HG02938 (cell line): Measurements from ENCODE around the gene CDK5RAP2.

Experiments
- ATAC-seq: cut with Tn5 transposase; IDR thresholded peaks from one replicate; pipeline ENCODE4 v1.9.1; 2021; ENCODE audit warnings: mild to moderate bottlenecking, moderate library complexity; ENCODE audit not compliant: unreplicated experiment

Gene CDK5RAP2

GRCh38 chr9:120388003-120388855, 191.7 kb downstream of the CDK5RAP2 start:
- ATAC-seq = no peak

- ATAC-seq = no peak
Observed at GRCh38 chr9:120387257-120388002, 192.5 kb downstream of the CDK5RAP2 start.

DNA sequence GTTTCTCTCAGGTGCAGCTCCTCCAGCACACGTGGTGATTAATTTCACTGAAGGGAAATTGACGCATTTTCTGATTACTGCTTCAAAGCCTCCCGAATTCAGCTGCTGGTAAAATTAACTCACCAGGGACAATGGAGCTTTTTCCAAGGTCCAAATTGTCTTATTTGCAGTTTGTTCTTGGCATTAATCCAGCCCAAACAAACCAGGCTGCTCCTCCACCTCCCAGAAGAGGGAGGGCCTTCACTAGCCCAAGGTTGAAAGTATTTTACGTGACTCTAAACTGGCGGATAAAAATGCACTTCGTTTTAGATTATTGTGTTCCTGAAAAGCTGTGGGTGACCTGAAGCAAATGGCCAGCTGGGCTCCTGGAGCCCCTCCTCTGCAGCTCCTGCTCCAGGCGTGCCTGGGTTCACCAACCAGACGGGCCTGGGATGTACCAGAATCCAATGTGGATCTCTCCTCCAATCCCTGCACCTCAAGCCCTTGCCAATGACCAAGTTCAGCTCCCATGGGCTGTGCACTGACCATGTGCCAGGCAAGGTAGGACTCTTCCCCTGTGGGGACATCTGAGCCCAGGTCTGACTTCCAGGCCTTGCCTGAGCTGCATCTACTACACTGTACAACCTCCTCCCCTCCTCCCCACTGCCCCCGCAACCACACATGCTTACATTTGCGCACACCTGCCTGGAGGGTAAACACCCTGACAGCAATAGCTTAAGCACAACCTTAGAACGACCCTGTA, 193.4 kb downstream of the CDK5RAP2 start:
- no peak for ATAC-seq

DNA sequence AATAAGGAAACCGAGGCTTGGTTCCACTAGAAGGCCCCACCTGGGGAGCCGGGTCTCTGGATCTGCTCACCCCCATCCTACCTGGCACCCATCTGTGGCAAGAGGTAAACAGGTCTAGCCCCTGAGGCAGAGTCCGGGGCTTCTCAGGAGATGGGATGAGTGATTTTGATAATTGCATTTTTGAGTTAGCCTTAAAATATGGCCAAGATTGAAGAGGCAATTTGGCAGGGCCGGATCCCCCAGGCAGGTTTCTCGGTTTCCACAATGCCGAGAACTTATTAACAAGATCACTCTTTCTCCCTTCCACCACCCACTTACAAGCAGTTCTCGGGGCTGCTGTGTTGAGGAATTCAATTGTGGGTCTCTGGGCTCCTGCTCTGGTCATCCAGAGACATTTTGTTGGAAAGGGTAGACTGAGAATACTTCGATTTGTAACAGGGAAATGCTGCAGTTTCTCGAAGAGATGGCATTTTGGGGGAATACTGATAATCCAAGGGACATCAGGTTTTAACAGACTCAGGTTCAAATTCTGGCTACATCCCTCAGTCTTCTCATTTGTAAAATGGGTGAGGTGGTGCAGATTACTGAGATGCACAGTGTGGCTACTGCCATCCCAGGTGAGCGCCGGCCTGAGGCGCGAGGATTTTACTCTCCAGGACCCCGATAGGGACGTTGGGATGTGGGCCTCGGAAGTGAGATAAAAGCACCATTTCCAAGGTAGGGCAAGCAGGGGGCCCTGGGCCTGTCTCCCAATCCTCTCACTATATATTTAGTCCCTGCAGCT, 194.2 kb downstream of the CDK5RAP2 start:
- ATAC-seq = no peak

DNA sequence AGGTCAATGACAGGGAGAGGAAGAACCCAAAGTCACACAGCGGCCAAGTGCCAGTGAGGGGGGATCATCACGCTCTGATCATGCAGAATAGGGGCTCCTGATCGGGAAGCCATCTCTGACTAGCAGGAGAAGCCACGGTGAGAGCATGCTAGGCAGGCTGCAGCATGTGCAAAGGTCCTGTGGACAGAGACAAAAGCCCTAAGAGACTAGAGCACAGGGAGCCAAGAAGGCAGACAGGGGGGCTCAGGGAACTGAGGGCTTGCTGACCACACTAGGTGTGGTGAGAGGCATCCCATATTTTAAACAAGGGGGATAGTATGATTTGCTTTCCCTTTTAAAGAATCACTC, 195.1 kb downstream of the CDK5RAP2 start:
- ATAC-seq = no peak

- ATAC-seq = no peak
Observed at GRCh38 chr9:120383999-120384924, 195.7 kb downstream of the CDK5RAP2 start.

DNA sequence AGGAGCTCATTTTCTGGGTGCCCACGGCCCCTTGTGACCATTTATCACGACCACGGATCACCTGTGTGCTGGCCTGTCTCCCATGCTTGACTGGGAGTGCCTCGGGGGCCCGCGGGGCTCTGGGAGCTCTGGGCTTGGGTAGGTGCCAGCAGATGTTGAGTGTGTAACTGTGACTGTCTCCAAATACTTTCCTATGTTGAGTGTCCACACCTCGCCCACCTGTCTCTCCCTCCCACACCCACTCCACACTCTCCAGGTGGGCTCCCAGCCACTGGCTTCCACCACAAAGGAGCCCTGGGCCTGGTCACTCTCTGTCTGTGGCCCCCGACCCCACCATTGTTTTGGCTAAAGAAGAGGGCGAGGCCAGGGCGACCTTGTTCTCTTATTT, 196.4 kb downstream of the CDK5RAP2 start:
- no peak for ATAC-seq

DNA sequence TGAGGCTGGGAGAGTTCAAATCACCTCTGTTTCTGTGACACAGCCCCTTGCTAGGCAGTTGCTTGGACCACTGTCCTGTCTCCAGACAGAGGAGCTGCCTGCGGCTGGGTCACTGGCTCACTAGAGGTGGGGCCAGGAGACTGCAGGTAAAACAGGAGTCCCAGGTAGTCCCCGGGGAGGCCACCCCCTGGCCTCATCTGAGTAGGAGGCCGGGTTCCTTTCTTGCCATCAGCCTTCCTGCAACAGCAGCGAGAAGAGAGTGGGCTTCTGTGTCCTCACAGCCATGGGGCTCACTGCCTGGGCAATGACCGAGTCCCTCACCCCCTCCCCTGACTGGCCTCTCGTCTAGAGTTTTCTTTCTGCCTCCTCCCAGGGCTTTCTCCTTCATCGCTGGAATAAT, 197.5 kb downstream of the CDK5RAP2 start:
- no peak for ATAC-seq

DNA sequence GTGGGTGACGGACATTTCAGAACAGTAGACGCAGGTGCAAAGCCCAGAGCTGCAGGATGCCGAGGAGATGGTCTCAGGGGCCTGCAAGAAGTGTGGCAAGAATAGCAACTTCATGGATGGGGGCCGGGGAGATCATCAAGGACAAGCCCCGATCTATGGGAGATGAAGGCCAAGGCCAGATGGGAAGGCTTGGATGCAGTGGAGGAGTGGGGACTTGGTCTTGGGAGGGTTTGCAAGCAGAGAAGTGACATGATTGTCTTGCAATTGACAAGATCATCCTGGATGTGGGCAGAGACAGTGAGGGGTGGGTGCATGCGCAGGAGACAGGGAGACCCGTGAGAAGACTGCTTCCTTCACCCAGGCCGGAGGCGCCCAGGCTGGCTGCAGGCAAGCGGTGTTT, 198.1 kb downstream of the CDK5RAP2 start:
- no peak for ATAC-seq

DNA sequence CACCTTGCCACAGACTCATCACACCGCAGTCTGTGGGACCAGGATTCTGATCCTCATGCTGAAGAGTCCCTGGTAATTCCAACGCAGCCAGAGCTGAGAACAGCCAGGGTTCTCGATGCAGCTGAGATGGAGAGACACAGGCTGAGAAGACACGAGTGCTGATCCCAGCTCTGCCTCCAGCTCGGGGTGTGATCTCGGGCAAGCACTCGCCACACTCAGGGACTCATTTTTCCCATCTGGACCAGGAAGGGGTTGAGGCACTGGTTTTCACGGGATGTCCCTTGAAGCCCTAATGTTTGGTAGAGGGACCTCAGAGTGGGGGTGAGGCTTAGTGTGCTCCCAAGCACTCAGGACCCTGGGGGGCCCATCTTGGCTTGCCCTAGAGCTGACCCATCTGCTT, 200.4 kb downstream of the CDK5RAP2 start:
- ATAC-seq = no peak

DNA sequence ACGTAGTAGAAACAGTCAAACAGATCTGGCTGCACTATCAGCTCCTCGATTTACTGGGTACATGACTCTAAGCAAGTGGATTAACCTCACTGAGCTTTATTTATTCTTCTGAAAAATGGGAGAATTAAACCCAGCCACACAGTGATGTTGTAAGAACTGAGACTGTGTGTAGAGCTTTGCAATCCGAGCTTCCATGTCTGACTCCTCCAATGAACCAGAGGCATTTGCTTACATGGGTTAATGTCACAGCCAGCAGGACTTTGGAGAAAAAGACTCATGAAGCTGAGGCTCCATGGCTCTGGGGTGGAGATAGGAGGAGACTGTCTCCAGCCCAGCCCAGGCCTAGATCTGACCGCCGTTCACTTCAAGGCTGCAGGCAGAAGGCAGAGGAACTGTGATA, 201.3 kb downstream of the CDK5RAP2 start:
- no peak for ATAC-seq

GRCh38 chr9:120377268-120378159, 202.5 kb downstream of the CDK5RAP2 start:
- ATAC-seq = no peak

DNA sequence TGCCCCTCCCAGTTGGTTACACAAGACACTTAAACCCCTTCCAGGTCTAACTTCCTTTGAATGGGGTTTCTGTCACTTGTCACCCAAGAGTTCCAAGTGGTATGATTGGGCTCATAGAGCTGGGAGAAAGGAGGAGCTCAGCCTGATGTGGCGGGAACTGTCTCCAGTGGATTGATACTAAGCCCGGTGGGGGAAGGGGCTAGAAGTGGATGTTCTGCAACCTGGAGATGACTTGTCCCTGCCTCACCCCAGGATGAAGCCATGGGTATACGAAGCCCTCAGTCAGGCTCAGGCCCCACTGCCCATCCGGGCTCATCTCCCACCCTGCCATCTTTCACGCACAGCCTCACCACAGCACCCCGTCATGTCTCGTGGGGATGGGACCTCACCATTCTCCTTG, 203.9 kb downstream of the CDK5RAP2 start:
- no peak for ATAC-seq

DNA sequence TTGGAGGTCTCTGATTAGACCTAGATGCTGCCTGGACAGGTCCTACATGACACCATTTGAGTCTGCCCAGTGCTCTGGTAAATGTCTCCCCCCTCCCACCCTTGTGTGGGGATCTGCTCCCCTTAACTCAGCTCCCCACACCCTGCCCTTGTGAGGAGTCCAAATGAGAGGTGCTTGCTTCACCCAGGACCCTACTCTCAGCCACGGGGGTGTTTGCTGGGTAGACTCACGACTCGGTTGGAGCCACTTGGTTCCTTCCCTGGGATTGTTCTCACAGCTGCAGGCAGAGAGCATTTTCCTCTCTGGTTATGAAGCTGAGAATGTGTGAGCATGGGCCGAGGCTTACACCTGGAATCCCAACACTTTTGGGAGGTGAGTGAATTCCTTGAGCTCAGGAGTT, 204.7 kb downstream of the CDK5RAP2 start:
- no peak for ATAC-seq

DNA sequence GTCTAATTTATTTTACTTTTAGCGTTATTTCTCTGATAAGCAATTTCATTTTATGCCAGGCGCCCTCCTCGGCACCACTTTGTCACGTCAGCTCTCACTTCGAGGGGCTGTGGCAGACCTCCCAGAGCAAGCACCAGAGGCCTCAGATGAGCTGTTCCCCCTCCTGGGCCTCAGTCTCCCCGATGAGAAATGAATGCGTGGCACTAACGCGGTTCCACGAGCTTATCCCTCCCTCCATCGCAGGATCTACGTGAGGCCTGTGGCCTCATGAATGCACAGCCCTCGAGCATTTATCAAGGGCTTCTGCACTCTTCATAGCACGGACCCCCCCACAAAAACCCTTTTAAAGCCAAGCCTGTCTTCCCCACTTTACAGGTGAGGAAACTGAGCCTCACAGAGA, 205.2 kb downstream of the CDK5RAP2 start:
- no peak for ATAC-seq

DNA sequence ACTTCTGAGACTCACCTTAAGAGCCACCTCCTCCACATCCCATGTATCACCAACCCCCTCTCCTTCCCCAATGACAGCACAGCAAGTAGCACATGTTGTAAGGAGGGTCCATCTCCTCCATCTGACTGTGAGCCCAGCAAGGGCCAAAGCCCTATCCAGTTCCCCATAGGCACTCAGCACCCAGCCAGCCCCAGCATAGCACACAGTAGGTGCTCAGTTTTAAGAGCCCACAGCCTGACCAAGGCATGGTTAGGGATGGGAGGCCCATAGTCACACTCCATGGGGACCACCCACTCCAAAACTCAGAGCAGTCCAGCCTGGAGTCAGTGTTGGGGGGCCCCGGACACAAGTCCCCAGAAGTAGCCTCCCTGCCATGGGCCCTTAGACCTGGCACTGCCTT, 205.7 kb downstream of the CDK5RAP2 start:
- no peak for ATAC-seq

- no peak for ATAC-seq
Observed at GRCh38 chr9:120372040-120372439, 207.9 kb downstream of the CDK5RAP2 start.

DNA sequence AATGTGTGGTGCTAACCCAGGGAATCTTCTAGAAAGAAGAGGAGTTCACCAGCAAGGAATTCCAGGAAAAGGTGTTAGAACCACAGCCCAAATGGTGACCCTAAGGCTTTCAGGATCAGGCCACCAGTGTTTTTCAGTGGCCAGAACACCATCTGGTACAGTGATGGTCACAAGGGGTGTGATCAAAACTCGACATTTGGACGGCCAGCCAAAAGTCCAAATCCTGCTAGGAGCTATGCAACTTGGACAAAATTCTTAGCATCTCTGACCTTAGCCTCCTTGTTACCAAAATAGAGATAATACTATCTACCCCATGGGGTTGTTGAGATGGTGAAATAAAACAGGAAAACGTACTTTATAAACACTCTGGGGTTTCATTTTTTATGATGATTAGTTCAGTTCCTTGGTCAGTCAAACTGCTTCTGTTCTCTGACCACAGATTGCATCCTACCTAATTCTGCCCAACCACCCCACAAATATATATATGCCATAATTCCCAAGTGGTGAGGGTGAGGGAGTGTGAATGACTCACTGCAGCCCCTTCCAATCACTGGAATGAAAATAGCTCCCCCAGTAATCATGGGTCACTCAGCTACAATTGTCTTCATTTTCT, 210.3 kb downstream of the CDK5RAP2 start:
- ATAC-seq = no peak
